HG03060 (cell line): ENCODE data around the gene APOL2.
"Not testable (repeated sequence)": the region's sequence is repeated elsewhere in the genome, so short reads cannot be mapped to it uniquely, and the experiment has no call there.

Experiments used
- ATAC-seq: cut with Tn5 transposase; IDR thresholded peaks from one replicate; pipeline ENCODE4 v1.9.1; 2021; ENCODE audit warnings: low read depth, moderate number of reproducible peaks; ENCODE audit not compliant: unreplicated experiment

APOL2 gene

GRCh38 chr22:36224245-36224644 is 15.1 kb downstream of the APOL2 start:
- no peak for ATAC-seq

DNA sequence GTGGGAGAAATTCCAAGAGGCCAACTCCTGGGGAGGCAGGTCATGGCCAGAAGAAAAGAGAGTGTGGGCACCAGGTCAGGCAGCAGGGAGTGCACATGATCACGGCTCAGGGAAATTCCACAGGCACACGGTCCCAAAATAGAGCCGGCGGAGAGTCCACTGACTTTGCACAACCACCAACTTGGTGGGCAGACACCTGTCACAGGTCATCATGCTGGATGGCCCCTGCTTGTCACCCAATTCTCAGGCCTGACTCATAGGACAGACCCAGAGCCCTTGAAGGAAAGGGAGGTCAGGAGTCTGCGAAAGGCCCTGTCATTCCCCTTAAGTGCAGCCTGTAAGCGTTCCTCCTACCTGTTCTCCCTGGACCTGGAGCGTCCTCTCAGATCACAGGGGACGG is 15.8 kb downstream of the APOL2 start:
- no peak for ATAC-seq

GRCh38 chr22:36222887-36223450 is 16.4 kb downstream of the APOL2 start:
- no peak for ATAC-seq

DNA sequence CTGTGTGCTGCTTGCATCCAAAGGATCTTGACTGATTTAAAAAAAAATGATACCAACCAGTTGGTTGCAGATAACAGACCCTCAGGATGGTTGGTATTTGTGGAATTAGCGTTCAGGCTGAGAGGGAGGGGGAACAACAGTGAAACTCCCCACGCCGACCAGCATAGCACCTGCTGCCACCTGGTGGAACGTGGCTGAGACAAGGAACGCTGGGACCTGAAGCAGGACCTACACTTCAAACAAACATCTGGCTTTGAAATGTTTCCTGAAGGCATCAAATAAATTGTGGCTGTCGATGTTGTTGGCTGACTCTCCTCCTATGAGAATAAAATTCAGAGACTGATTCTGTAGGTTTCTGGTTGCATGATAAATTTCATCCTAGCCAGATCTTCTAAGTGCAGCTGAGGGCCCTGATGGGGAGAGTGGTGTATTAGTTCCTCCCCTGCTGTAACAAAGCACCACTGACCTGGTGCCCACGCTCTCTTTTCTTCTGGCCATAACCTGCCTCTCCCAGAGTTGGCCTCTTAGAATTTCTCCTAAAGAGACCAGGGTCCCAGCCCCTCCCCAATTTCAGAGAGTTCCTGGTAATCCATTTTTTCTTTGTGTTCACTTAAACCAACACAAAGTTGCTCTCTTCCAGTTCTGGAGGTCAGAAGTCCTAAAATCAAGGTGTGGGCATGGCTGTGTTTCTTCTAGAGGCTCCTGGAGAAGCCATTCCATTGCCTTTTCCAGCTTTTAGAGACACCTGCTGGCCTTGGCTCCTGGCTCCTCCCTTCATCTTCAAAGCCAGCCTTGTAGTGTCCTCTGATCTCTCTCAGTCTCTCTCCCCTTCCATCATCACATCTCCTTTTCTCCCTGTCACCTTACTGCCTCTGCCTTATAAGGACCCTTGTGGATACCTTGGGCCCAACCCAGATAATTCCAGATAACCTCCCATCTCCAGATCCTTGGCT is 17.3 kb downstream of the APOL2 start:
- no peak for ATAC-seq

DNA sequence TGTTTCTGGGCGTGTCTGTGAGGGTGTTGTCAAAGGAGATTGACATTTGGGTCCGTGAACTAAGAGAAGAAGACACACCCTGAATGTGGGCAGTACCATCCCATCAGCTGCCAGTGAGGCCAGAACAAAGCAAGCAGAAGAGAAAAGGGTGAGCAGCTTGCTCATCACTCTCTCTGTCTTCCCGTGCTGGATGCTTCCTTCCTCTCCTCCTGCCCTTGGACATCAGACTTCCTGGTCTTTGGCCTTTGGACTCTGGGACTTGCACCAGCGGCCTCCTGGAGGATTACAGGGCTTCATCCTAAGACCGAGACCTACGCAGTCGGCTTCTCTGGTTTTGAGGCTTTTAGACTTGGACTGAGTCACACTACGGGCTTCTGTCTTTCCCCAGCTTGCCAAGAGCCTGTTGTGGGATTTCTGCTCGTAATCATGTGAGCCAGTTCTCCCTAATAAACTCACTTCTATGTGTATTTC is 18.8 kb downstream of the APOL2 start:
- no peak for ATAC-seq

DNA sequence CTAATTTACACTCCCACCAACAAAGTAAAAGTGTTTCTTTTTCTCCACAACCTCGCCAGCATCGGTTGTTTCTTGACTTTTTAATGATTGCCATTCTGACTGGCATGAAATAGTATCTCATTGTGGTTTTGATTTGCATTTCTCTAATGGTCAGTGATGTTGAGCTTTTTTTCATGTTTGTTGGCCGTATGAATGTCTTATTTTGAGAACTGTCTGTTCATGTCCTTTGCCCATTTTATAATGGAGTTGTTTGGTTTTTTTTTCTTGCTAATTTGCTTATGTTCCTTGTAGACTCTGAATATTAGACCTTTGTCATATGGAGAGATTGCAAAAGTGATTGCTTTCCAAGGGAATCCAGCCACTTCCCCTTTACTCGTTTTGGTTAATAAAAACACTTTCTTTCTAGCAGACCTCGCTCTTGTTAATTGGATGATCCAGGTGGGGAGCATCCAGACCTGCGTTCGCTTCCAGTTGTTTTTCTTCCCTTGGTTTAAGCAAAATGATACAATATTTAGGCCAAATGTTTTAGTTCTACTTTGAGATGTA is 20.6 kb downstream of the APOL2 start:
- no peak for ATAC-seq

- ATAC-seq: no peak
These were observed 23.3 kb downstream of the APOL2 start for GRCh38 chr22:36215981-36216380.

GRCh38 chr22:36213586-36213985 is 25.7 kb downstream of the APOL2 start:
- no peak for ATAC-seq

- no peak for ATAC-seq
These were observed 26.4 kb downstream of the APOL2 start for GRCh38 chr22:36212901-36213300.

DNA sequence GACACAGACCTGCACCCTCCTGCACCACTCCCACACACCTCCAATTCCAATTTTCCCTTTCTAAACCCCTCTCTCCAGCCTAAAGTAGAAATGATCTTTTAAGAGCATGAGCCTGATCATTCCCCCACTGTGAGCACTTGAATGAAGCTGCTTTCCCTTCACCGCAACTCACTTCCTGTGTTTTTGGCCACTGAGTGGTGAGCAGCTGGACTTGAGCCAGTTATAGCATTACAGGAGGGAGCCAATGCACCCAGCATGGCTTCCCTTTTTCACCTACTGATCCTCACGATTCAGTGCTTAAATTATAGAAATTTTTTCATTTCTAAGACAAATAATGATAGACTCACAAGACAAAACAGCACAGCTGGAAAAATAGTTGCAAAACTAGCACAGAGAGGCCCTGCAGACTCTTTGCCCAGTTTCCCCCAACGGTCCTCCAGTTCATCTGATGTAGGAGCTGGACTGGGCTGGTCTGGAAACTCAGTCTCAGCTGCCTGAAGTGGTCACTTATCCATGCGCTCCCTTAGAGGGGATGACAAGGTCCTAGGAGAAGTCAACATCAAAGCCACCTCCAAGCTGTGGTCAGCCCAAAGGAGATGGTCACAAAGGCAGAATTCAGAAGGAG is 28.0 kb downstream of the APOL2 start:
- no peak for ATAC-seq

DNA sequence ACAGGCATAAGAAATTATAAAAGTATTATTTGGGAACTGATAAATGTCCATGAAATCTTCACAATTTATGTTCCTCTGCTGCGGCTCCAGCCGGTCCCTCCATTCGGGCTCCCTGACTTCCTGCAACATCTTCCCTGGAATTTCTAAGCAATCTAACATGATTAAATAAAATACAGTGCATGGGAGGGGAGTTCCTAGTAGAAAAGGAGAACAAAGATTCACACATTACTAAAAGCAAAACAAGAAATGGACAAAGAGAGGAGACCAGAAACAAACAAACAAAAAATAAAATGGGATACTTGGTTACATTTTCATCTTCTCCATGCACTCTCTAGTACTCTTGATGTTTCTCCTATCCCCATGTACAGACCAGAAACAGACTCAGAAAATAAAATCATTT is 29.1 kb downstream of the APOL2 start:
- ATAC-seq: no peak

- not testable (repeated sequence) for ATAC-seq
These were observed 29.8 kb downstream of the APOL2 start for GRCh38 chr22:36209488-36209908.

DNA sequence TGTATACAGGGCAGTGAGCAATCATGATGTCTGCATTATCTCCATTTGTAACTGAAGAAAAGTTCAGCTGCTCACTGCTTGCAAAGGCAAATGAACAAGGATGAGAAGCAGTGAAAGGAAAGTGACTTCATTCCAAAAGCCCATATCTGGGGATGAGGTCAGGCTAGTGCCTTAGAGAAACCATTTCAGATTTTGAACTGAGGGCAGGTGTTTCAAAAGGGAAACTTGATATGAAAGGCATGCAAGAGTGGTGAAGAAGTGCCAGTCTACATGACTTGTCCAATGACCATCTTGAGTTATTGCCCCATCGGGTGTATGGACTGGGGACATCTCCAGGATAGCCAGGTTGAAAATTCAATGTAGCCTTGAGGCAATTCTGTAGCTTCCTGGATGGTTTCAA is 30.4 kb downstream of the APOL2 start:
- no peak for ATAC-seq

DNA sequence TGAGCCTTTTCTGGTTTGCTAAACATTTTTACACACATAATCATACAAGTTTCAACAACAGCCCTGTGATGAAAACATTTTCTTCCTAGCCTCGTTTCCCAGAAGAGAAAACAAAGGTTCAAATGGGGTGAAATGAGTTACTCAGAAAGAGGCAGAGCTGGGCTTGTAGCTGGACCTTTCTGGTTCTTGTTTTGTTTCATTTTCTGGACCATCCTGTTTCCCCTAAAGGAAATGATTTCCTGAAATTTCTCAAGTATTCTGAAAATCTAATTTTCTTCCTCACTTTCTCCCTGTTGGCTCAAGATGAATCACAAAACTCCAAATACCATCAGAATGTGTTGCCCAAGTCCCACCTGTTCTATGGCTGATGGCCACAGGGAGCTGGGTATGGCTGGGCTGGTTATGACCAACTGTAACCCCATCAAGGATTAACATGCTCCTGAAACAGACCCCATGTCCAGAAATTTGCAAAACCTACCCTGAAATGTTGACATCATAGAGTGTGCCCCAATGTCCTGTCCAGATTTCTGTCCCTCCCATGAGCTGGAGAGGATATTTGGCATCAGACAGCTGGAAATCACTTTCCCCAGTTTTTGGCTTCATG is 31.1 kb downstream of the APOL2 start:
- no peak for ATAC-seq

GRCh38 chr22:36206255-36206654 is 33.1 kb downstream of the APOL2 start:
- ATAC-seq: no peak

DNA sequence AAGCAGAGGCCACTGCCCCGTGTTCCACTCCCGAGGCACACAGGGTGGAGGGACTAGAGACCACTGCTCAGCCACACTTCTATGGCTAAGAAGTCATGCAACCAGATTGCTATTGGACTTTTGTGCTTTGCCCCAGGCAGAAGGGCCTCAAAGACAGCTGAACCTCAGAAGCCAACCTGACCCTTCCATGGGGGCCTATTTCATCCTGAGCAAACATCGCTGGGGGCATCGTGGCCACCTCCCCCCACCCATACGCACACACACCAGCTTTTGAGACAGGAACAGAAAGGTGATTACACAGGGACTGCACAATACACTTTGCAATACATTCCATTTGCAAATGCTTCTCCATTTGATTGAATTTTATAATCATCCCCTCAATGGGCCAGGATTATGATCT is 33.8 kb downstream of the APOL2 start:
- ATAC-seq: not testable (repeated sequence)

GRCh38 chr22:36204632-36205015 is 34.7 kb downstream of the APOL2 start:
- ATAC-seq: no peak

GRCh38 chr22:36204001-36204631 is 35.2 kb downstream of the APOL2 start:
- ATAC-seq: no peak

- not testable (repeated sequence) for ATAC-seq
These were observed 35.9 kb downstream of the APOL2 start for GRCh38 chr22:36203441-36203840.

GRCh38 chr22:36202906-36203305 is 36.4 kb downstream of the APOL2 start:
- not testable (repeated sequence) for ATAC-seq
